NCI-H2171 treated with DMSO at 0.1 percent for 48 hours (cell line): Measurements from ENCODE around the gene PRODH2.
"Not testable (repeated sequence)": the region's sequence is repeated elsewhere in the genome, so short reads cannot be mapped to it uniquely, and the experiment has no call there.

Source experiments
- DNase-seq: peaks from one replicate; lab custom pipeline; 2025; lab: John Stamatoyannopoulos, UW

The PRODH2 gene

DNA sequence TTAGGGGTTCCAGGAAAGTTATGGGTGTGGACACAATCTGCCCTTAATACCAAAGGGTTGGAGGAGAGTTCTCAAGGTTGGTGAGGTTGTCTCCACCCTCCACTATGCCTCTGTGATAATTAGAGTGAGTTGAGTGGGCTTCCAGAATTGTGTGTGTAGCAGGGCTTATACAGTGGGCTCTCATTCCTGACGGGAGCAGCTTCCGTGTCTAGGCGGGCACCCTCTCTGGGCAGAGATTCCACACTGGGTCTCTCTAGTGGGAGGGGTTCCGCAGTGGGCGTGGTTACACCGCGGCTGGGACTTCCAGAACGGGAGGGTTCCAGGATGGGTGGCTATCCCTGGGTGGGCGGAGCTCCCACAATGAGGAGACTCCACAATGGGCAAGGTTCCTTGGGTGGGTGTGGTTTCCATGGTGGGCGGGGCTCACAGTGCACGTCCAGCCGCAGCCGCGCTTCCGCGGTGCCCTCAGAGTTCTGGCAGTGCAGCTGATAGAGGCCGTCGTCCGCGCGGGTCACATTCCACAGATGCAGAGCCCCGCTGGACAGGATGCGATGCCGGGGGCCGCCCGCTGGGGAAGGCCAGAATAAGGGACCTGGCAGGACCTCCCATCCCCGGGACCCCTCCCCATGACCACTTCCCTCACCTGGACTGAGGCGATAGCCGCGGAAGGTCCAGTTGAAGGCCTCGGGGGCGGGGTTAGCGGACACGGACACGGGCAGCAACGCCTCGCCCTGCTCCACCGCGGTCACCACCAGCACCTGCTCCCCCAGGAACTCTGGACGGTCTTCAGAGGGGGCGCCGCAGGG, 31.2 kb upstream of the PRODH2 start:
- no peak for DNase-seq

DNA sequence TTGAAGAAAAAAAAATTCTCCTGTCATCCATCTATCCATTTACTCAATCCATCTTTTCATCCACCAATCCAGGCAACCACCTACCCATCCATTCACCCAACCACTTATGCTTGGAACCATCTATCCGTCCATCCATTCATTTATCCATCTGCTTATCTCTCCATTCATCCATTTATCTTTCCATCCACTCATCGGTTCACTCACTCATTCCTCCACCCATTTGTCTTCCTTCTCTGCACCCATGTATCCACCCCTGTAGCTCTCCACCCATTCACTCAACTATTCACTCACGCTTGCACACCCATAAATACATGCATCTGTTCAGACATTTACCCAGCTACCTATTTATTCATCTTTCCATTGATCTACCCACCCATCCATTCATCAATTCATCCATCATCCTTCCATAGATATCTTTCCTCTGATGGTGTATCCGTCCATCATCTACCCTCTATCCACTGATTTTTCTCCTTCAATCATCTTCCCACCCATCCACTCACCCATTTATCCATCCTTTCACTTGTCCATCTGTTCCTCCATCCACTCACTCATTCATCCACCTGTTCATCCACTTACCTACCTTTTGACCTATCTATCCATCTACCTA, 30.1 kb upstream of the PRODH2 start:
- DNase-seq: no peak

DNA sequence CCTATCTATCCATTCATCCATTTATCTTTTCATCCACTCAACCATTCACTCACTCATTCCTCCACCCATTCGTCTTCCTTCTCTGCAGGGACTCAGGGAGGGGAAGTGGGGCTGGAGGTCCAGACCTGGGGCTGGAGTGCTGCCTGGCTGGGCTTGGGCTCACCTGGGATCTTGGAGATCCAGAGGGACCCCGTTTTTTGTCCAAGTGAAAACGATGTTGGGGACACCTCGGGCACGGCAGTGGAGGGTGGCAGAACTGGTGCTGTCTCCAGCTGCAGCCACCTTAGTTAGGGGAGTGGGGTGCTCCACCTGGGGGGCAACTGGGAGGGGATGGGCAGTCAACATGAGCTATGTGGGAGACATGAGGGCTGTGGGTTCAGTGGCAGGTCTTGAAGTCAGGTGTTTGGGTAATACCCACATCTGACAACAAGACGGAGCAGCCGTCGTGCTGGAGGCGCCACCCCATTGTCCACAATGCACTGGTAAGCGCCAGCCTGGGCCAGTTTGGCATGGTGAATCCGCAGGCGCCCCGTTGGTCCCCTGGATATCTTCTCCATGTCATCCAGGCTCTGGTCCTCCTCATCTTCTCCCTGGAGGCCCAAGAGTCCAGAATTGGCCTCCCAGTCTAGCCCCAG, 29.4 kb upstream of the PRODH2 start:
- DNase-seq: no peak

DNA sequence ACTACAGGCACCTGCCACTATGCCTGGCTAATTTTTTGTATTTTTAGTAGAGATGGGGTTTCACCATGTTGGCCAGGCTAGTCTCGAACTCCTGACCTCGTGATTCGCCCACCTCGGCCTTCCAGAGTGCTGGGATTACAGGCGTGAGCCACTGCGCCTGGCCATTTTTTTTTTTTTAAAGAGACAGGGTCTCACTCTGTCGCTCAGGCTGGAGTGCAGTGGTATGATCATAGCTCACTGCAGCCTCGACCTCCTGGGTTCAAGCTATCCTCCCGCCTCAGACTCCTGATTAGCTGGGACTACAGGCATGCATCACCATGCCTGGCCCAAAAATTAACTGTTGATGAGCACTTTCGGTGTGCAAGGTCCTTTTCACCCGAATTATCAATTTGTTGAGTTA, 23.5 kb upstream of the PRODH2 start:
- not testable (repeated sequence) for DNase-seq

DNA sequence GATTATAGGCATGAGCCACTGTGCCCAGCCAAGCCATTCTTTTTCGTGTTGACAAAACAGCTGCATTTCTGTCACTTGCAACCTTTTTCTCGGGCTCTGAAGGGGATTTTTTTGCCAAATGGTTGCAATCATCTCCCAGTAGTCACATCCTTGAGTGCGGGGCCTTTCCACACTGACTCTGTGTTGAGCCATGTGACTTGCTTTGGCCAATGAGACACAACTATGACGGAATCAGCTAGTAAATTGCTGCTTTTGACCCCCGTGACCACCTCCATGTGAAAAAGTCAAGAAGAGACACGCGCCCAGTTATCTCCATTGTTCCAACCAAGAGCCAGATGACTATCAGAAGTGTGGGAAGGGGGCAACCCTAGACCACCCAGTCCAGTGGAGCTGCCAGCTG, 21.3 kb upstream of the PRODH2 start:
- DNase-seq: no peak

DNA sequence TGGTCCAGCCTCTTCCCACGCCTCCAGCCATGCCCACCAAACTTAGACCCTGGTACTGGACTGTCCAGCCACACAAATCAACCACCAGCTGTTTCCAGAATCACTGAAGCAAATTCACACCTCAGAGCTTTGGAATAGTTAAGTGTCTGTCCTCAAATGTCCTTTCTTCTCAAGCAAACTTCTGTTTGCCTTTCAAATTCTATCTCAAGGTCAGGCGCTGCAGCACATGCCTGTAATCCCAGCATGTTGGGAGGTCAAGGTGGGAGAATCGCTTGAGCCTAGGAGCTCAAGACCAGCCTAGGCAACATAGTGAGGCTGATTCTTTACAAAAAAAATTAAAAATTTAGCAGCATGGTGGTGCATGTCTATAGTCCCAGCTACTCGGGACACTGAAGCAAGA, 19.4 kb upstream of the PRODH2 start:
- no peak for DNase-seq

DNA sequence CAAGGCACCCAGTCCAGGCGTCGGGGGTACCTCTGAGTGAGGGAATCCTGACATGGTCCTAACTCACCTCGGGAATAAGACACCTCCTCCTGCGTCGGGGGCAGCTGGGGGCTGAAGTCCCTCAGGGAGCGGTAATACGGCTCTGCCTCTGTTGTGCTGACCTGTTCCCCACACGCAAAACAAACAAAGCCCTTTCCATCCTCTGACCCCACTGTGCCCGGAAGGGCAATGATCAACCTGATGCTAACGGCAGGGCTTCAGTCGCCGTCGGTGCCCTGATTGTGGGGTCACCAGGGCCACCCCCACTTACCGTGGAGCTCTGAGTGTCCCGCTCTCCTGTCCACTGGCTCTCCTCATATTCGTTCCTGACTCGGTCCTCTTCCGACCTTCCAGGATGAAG, 18.3 kb upstream of the PRODH2 start:
- DNase-seq: no peak

DNA sequence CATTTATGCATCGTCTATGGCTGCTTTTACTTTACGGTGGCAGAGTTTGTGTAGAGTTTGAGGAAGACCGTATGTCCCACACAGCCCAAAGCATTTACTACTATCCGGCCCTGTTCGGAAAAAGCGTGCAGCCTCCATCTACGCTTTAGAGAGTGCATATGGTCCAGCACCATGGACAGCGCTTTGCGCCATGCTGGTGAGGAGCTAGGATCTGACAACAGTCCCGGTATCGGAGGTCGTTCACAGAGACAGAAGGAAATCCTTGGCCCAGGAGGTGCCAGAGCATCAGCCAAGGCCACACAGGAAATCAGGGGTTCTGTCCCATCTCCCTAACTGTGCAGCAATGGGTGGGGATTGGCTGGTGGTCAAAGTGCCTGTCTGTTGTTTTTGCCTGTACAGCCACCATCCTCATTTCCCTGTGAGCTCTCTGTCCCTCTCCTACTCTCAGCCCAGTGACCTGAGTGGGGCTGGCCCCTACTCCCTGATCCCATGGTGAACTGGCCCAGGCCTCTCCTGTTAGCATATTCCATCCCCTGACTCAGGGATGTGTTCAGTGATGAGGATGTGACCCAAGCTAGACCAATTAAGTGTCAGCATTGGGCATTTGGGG, 16.2 kb upstream of the PRODH2 start:
- no peak for DNase-seq

DNA sequence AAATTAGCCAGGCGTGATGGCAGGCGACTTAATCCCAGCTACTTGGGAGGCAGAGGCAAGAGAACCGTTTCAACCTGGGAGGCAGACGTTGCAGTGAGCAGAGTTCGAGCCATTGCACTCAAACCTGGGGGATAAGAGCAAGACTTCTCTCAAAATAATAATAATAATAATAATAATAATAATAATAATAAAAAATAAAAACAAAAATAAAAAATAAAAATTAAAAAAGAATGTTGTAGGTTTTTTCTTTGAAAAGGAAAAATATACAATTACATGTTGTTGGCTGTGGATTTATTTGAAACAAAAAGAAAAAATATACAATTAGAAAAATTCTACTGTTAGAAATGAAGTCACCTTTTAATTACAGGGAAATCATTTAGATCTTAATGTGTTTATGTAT, 11.5 kb upstream of the PRODH2 start:
- no peak for DNase-seq

DNA sequence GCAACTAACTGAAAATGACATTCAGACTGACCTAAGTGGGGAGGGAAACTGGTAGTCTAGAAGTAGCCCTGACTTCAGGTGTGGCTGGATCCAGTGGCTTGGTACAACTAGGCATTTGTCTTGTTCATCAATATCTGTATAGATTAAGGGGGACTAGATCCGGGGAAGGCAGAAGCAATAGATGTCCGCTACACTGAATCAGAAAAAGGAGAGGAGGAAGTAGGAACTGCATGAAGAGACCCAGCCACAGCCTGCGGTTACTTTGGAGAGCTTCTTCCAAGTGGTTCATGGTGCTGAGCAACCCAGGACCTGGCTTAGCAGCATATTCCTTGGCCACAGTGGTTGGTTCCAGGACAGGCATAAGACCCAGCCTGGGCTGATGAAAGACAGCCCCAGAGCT, 9.9 kb upstream of the PRODH2 start:
- DNase-seq: no peak

DNA sequence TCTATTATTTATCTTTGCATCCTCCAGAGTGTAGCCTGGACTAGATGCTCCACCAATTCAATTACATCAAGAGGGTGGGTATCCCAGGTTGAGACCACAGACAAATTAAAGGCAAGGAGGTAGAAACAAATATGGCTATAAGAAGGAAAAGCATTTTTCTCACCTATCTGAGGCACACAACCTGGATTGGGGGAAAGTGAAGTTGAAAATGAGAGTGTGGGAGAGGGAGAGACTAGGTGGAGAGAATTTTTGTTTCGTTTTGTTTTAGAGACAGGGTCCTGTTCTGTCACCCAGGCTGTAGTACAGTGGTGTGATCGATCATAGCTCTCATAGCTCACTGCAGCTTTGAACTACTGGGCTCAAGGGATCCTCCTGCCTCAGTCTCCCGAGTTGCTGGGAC, 5.8 kb upstream of the PRODH2 start:
- DNase-seq: no peak

DNA sequence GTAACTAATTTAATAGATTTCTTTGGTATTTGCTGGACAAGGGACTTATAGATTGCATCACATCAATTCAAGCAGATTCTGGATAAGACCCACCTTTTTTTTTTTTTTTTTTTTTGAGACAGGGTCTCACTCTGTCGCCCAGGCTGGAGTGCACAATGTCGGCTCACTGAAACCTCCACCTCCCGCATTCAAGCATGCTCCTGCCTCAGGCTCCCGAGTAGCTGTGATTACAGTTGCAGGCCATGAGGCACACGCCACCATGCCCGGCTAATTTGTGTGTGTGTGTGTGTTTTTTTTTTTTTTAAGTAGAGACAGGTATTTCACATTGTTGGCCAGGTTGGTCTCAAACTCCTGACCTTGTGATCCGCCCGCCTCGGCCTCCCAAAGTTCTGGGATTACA, 4.2 kb upstream of the PRODH2 start:
- no peak for DNase-seq

DNA sequence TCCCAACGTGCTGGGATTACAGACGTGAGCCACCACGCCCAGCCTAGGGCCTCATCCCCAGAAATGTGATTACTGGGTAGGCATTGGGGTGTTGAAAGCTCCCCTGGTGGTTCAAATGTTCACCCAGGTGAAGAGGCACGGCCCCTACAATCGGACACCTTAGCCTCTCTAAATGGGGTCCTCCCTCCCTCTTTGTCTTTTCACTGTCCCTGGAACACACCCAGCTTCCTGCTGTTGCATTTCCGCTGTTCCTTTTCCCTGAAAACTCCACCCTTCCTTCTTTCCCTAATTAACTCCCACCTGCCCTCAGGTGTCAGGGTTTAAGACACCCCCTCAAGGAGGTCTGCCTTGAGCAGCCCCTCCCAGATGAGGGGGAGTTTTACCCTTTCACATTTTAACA, 3.6 kb upstream of the PRODH2 start:
- no peak for DNase-seq

DNA sequence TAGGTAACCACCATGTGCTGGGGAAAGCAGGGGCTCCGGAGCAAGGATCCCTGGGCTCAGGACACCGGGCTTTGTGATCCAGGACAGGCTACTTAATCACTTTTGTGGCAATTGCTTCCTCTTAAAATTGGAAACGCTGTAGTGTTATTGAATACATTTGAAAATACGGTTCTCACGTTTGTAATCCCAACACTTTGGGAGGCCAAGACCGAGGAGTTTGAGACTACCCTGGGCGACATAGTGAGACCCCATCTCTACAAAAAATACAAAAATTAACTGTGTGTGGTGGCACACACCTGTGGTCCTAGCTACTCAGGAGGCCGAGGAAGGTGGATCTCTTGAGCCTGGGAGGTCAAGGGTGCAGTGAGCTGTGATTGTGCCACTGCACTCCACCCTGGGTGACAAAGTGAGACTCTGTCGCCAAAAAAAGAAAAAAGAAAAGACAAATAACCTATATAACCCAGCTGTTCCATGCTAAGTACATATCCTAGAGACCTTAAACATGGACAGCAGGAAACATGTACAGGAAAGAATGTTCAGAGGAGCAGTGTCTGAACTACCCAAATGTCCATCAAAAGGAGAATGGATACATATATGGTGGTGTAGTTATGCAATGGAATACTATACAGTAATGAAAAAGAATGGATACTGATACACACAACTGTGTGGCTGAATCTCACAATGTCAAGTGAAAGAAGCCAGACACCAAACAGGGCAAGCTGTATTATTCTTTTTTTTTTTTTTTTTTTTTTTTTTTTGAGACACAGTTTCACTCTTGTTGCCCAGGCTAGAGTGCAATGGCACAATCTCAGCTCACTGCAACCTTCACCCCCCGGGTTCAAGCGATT, 622 bp upstream of the PRODH2 start:
- DNase-seq: no peak

DNA sequence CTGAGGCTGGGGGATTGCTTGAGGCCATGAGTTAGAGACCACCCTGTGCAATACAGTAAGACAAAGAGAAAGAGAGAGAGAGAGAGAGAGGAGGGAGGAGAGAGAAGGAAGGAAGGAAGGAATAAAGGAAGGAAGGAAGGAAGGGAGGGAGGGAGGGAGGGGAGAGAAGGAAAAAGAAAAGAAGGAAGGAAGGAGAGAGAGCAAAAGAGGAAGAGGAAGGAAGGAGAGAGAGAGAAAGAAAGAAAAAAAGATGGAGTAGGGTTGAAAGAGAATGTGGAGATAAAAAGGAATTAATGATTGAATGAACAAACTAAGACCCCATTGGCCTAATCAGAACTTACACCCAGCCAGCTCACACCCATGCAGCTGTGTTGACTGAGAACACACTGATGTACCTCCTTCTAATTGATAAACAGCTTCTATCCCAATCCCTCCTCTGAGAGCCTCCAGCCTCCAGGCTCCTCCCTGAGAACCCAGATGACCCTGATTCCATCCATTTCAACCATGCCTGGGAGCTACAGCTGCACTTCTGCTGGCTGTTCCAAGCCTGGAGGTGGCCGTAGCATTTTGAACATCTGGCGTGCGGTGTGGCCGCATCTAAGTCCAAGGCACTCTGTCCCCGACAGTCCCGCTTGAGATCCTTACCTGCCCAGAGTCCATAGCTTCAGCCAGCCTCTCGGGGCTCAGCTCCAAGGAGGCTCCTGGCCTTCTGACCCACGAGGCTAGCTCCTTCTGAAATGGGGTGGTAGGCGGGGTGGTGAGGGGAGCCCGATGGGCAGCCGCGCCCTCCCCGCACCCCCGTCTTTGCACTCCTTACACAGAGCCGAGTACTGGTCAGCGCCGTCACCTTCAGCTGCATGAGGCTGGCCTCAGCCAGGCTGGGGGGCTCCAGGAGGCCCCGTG, 1.1 kb downstream of the PRODH2 start:
- DNase-seq: no peak

DNA sequence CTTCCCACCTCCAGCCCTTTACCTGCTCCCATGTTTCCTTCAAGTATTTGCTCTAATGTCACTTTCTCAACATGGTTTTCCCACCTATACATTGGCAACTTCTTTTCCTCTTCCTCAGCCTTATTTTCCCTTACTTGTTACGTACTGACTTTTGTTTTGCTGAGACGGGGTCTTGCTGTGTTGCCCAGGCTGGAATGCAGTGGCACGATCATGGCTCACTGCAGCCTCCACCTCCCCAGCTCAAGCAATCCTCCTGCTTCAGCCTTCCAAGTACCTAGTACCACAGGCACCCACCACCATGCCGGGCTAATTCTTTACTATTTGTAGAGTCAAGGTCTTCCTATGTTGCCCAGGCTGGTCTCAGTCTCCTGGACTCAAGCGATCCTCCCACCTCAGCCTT, 5.0 kb downstream of the PRODH2 start:
- no peak for DNase-seq

DNA sequence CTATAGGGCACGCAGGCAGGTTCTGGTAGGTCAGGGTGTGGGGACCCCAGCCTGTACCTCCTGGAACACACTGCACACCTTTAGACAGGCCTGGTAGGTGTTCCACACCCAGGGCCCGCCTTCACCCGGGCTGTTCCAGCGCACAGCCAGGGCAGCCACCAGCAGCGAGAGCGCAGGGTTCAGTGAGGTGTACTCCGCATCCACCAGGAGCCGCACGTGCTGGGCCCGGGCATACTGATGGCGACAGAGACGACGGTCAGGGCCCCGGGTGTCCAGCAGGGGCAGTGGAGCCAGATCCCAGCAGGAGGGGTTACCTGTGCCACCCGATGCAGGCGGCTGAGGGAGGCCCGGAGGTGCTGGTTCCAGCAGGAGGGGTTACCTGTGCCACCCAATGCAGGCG, 6.0 kb downstream of the PRODH2 start:
- no peak for DNase-seq

DNA sequence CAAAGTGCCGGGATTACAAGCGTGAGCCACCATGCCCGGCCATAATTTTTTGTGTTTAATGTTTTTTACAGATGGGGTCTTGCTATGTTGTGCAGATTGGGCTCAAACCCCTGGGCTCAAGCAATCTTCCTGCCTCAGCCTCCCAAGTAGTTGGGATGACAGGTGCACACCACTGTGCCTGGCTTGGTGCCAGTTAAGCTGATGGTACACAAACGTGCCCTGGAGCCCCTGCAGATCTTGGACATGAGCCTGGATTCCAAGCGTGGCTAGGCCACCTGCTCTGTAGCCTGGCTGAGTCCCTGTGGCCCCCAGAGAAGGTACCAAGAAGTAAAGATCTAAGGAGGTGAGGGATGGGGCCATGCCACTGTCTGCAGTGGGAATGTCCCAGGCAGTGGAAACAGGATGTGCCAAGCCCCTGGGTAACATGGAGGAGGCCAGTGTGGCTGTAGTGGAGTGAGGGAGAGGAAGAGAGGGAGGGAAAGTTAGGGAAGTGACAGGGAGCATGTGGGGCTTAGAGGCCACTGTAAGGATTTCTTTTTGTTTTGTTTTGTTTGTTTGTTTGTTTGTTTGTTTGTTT, 7.0 kb downstream of the PRODH2 start:
- peak; percentile 74 for DNase-seq

DNA sequence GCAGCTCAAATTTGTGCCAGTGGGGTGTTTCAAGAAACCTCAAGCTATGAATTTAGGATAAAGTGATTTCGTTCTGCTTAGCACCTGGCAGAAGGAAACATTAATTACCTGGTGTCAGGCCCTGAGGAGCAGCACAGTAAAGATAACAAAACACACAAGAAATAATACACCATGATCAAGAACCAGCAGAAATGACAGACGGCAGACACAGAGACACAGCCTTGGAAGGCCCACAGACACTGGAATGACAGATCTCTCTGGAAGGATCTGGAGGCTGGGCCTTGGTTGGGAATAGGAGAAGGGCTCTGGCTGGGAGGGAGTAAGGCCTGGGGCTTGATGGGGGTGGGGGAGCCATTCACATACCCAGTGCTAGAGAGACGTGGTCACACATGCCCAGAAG, 10.8 kb downstream of the PRODH2 start:
- no peak for DNase-seq

DNA sequence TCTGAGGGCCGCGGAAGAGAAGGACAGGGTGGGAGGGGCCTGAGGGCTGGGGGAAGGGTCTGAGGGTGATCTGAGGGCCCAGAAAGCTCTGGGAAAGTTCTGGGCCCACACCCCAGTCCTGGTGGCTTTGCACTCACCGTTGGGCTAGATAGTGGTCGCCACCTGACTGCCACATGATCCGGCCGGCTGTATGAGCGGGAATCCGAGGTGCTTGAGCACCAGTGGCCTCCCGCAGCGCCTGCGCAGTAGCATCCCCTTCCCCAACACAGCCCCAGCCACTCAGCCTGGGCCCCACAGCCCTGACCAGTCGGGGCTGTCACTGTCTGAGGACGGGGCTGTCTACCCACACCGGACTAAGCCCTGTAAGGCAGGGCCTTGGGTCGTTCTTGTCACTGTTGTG, 15.0 kb downstream of the PRODH2 start:
- no peak for DNase-seq
